Trophoblast cell (in vitro differentiated cells and primary cell): ENCODE data around the gene CFAP97.

Experiments
- DNase-seq, 2 donors: peaks; one replicate each; pipeline ENCODE4 v3.0.0-alpha.2; 2016
- H2AFZ ChIP-seq: 2 replicates; pipeline ENCODE4 v1.6.1; 2013; ENCODE audit warnings: low read length, moderate library complexity, mild to moderate bottlenecking; ENCODE audit not compliant: insufficient read depth, poor library complexity
- H2AK5ac ChIP-seq: 2 replicates; pipeline ENCODE4 v1.6.1; 2013; ENCODE audit warnings: mild to moderate bottlenecking, low read length
- H2BK120ac ChIP-seq: 2 replicates; pipeline ENCODE4 v1.6.1; 2013; ENCODE audit warnings: low read length, mild to moderate bottlenecking, moderate library complexity; ENCODE audit not compliant: insufficient read depth, poor library complexity
- H2BK12ac ChIP-seq: 2 replicates; pipeline ENCODE4 v1.6.1; 2013; ENCODE audit warnings: mild to moderate bottlenecking, low read length, moderate library complexity
- H2BK5ac ChIP-seq: 2 replicates; pipeline ENCODE4 v1.6.1; 2013; ENCODE audit warnings: low read length, low read depth, moderate library complexity, mild to moderate bottlenecking; ENCODE audit not compliant: poor library complexity
- H3K14ac ChIP-seq: 2 replicates; pipeline ENCODE4 v1.6.1; 2013; ENCODE audit warnings: mild to moderate bottlenecking, low read length
- H3K18ac ChIP-seq: 2 replicates; pipeline ENCODE4 v1.6.1; 2013; ENCODE audit warnings: mild to moderate bottlenecking, low read length
- H3K23ac ChIP-seq: 2 replicates; pipeline ENCODE4 v1.6.1; 2013; ENCODE audit warnings: low read length
- H3K27ac ChIP-seq: 2 replicates; pipeline ENCODE4 v1.5.1; 2013; ENCODE audit warnings: low read depth, mild to moderate bottlenecking, inconsistent platforms, low read length, moderate library complexity
- H3K27me3 ChIP-seq: 2 replicates; pipeline ENCODE4 v1.6.1; 2013; ENCODE audit warnings: inconsistent platforms, mild to moderate bottlenecking, low read length, moderate library complexity; ENCODE audit not compliant: insufficient read depth
- H3K36me3 ChIP-seq, 2 experiments: 1 replicate in 1 of 2; 2 replicates in 1 of 2; pipeline ENCODE4 v1.6.1; 2013; ENCODE audit warnings: low read length in 2 of 2, mild to moderate bottlenecking in 2 of 2, moderate library complexity in 1 of 2; ENCODE audit not compliant: insufficient read depth in 2 of 2, control insufficient read depth in 1 of 2
- H3K4ac ChIP-seq: 2 replicates; pipeline ENCODE4 v1.6.1; 2013; ENCODE audit warnings: low read depth, mild to moderate bottlenecking, low read length, moderate library complexity
- H3K4me1 ChIP-seq, 2 experiments: 1 replicate in 1 of 2; 2 replicates in 1 of 2; pipeline ENCODE4 v1.6.1; 2013; ENCODE audit warnings: low read length in 2 of 2, mild to moderate bottlenecking in 2 of 2, moderate library complexity in 1 of 2; ENCODE audit not compliant: insufficient read depth in 2 of 2, control insufficient read depth in 1 of 2
- H3K4me2 ChIP-seq: 2 replicates; pipeline ENCODE4 v1.6.1; 2013; ENCODE audit warnings: inconsistent platforms, mild to moderate bottlenecking, low read length, moderate library complexity
- H3K4me3 ChIP-seq: 2 replicates; pipeline ENCODE4 v1.5.1; 2013; ENCODE audit warnings: mild to moderate bottlenecking, low read depth, low read length, inconsistent platforms
- H3K79me1 ChIP-seq: one replicate; pipeline ENCODE4 v1.6.1; 2013; ENCODE audit warnings: low read length
- H3K79me2 ChIP-seq: 2 replicates; pipeline ENCODE4 v1.6.1; 2013; ENCODE audit warnings: low read length, mild to moderate bottlenecking; ENCODE audit not compliant: control insufficient read depth, insufficient read depth, poor library complexity
- H3K9ac ChIP-seq: 2 replicates; pipeline ENCODE4 v1.6.1; 2013; ENCODE audit warnings: mild to moderate bottlenecking, low read length
- H3K9me3 ChIP-seq: 2 replicates; pipeline ENCODE4 v1.6.1; 2013; ENCODE audit warnings: low read depth, mild to moderate bottlenecking, control low read depth, inconsistent platforms, low read length; ENCODE audit not compliant: insufficient read depth
- H4K12ac ChIP-seq: 2 replicates; pipeline ENCODE4 v1.6.1; 2013; ENCODE audit warnings: low read depth, mild to moderate bottlenecking, low read length, moderate library complexity
- H4K8ac ChIP-seq: 2 replicates; pipeline ENCODE4 v1.6.1; 2013; ENCODE audit warnings: low read depth, mild to moderate bottlenecking, low read length, moderate library complexity
- H4K91ac ChIP-seq: one replicate; pipeline ENCODE4 v1.6.1; 2013; ENCODE audit warnings: low read depth, mild to moderate bottlenecking, low read length, moderate library complexity
- WGBS: extraction: QIAGEN DNeasy Blood & Tissue Kit; methylation state at CpG from one replicate; pipeline ENCODE4 v1.1.7; 2013; ENCODE audit warnings: missing lambda C conversion rate; ENCODE audit not compliant: insufficient read length, insufficient coverage; ENCODE audit errors: extremely low coverage; 5-methylcytosine and 5-hydroxymethylcytosine counted together

The CFAP97 gene

GRCh38 chr4:185144601-185145240, 59.1 kb downstream of the CFAP97 start:
- H3K79me1 ChIP-seq = peaks cover 14% of the 10 kb centered on the region
- H3K9me3 ChIP-seq = no peaks in the 10 kb centered on the region
- no peak overlapping the region for H3K18ac ChIP-seq
- H2BK5ac ChIP-seq = no peak overlapping the region
- no peak overlapping the region for H3K4me2 ChIP-seq
- H2AFZ ChIP-seq = no peak overlapping the region
- no peak overlapping the region for H3K4ac ChIP-seq
- H4K8ac ChIP-seq = no peak overlapping the region
- H3K23ac ChIP-seq = no peak overlapping the region
- no peak overlapping the region for H3K14ac ChIP-seq
- no peak overlapping the region for H3K9ac ChIP-seq
- H3K4me3 ChIP-seq = no peak overlapping the region
- H4K12ac ChIP-seq = no peak overlapping the region
- peaks cover 10 to 14% of the 10 kb centered on the region in 2 experiments for H3K4me1 ChIP-seq
- no peak overlapping the region for H2AK5ac ChIP-seq
- no peak for DNase-seq
- WGBS = no CpG with 5 or more reads among the region's 16 CpGs
- no peaks in the 10 kb centered on the region for H3K27me3 ChIP-seq
- H3K79me2 ChIP-seq = peaks cover 5% of the 10 kb centered on the region
- H2BK120ac ChIP-seq = no peak overlapping the region
- no peak overlapping the region for H3K27ac ChIP-seq
- H2BK12ac ChIP-seq = no peak overlapping the region
- peaks cover 13 to 14% of the 10 kb centered on the region in 2 experiments for H3K36me3 ChIP-seq
- H4K91ac ChIP-seq = no peak overlapping the region

GRCh38 chr4:185143601-185143969, 60.2 kb downstream of the CFAP97 start:
- H4K91ac ChIP-seq = no peak overlapping the region
- no peak overlapping the region for H2AFZ ChIP-seq
- H3K36me3 ChIP-seq = peaks cover 13 to 14% of the 10 kb centered on the region in 2 experiments
- WGBS = no CpG with 5 or more reads among the region's 30 CpGs
- peaks cover 3 to 7% of the 10 kb centered on the region in 2 experiments for H3K4me1 ChIP-seq
- H2BK5ac ChIP-seq = no peak overlapping the region
- no peak overlapping the region for H2AK5ac ChIP-seq
- H3K79me2 ChIP-seq = peaks cover 5% of the 10 kb centered on the region
- no peak overlapping the region for H3K4ac ChIP-seq
- peaks cover 8% of the 10 kb centered on the region for H3K79me1 ChIP-seq
- H2BK120ac ChIP-seq = no peak overlapping the region
- H3K18ac ChIP-seq = no peak overlapping the region
- H3K4me2 ChIP-seq = peak overlapping the region; percentile 82
- no peak overlapping the region for H3K23ac ChIP-seq
- no peak overlapping the region for H4K12ac ChIP-seq
- no peak overlapping the region for H2BK12ac ChIP-seq
- H3K9ac ChIP-seq = no peak overlapping the region
- no peak overlapping the region for H3K27ac ChIP-seq
- no peaks in the 10 kb centered on the region for H3K9me3 ChIP-seq
- H3K4me3 ChIP-seq = peak overlapping the region; percentile 85
- DNase-seq = peak; percentile 58 to 77
- H3K14ac ChIP-seq = no peak overlapping the region
- no peak overlapping the region for H4K8ac ChIP-seq
- H3K27me3 ChIP-seq = no peaks in the 10 kb centered on the region

GRCh38 chr4:185142912-185143600, 60.7 kb downstream of the CFAP97 start, which contains the start of gene SLC25A4:
TSS of gene SLC25A4 (plus strand) at chr4:185143266. CDS start at chr4:185143373, 107 bp downstream.
- H3K9ac ChIP-seq = peak within 1 kb of the TSS; percentile 90
- peak within 1 kb of the TSS; percentile 99 for H2AFZ ChIP-seq
- no peak within 1 kb of the TSS for H2AK5ac ChIP-seq
- H3K4me3 ChIP-seq = peak within 1 kb of the TSS; percentile 85
- H2BK120ac ChIP-seq = peak within 1 kb of the TSS; percentile 71
- peak within 1 kb of the TSS; percentile 82 for H3K4me2 ChIP-seq
- no peaks in the 10 kb centered on the region for H3K9me3 ChIP-seq
- no peak within 1 kb of the TSS for H3K23ac ChIP-seq
- H4K8ac ChIP-seq = peak within 1 kb of the TSS; percentile 95
- H3K79me1 ChIP-seq = peaks cover 8% of the 10 kb centered on the region
- peak; percentile 62 to 78 for DNase-seq
- peaks cover 13 to 14% of the 10 kb centered on the region in 2 experiments for H3K36me3 ChIP-seq
- peak within 1 kb of the TSS; percentile 75 for H3K18ac ChIP-seq
- peak within 1 kb of the TSS; percentile 13 for H3K4ac ChIP-seq
- no peak within 1 kb of the TSS for H2BK12ac ChIP-seq
- no CpG with 5 or more reads among the region's 87 CpGs for WGBS
- H3K27ac ChIP-seq = no peak within 1 kb of the TSS
- H3K27me3 ChIP-seq = no peaks in the 10 kb centered on the region
- peak within 1 kb of the TSS; percentile 78 for H3K14ac ChIP-seq
- H4K12ac ChIP-seq = peak within 1 kb of the TSS; percentile 84
- peak within 1 kb of the TSS; percentile 42 for H2BK5ac ChIP-seq
- peaks cover 5% of the 10 kb centered on the region for H3K79me2 ChIP-seq
- H3K4me1 ChIP-seq = peaks cover 2 to 6% of the 10 kb centered on the region in 2 experiments
- peak within 1 kb of the TSS; percentile 83 for H4K91ac ChIP-seq

- no peak overlapping the region for H2BK12ac ChIP-seq
- H4K91ac ChIP-seq = peak overlapping the region; percentile 45
- peaks cover 13 to 14% of the 10 kb centered on the region in 2 experiments for H3K36me3 ChIP-seq
- H3K79me2 ChIP-seq = peaks cover 5% of the 10 kb centered on the region
- H3K79me1 ChIP-seq = peaks cover 8% of the 10 kb centered on the region
- H3K23ac ChIP-seq = no peak overlapping the region
- no peaks in the 10 kb centered on the region for H3K27me3 ChIP-seq
- H3K9me3 ChIP-seq = no peaks in the 10 kb centered on the region
- H3K9ac ChIP-seq = peak overlapping the region; percentile 69
- peak overlapping the region; percentile 71 for H2BK120ac ChIP-seq
- WGBS = no CpG with 5 or more reads among the region's 11 CpGs
- peak overlapping the region; percentile 85 for H3K4me3 ChIP-seq
- no peak overlapping the region for H3K27ac ChIP-seq
- peak overlapping the region; percentile 84 for H4K12ac ChIP-seq
- peak overlapping the region; percentile 63 for H3K14ac ChIP-seq
- peak overlapping the region; percentile 69 for H3K18ac ChIP-seq
- H2BK5ac ChIP-seq = no peak overlapping the region
- peak overlapping the region; percentile 95 for H4K8ac ChIP-seq
- no peak for DNase-seq
- peak overlapping the region; percentile 99 for H2AFZ ChIP-seq
- H3K4ac ChIP-seq = no peak overlapping the region
- peaks cover 2 to 4% of the 10 kb centered on the region in 2 experiments for H3K4me1 ChIP-seq
- H2AK5ac ChIP-seq = no peak overlapping the region
- H3K4me2 ChIP-seq = peak overlapping the region; percentile 82
Measured at GRCh38 chr4:185142564-185142911, 61.3 kb downstream of the CFAP97 start.
